ENCODE results near the gene CD4.

Gene CD4

DNA sequence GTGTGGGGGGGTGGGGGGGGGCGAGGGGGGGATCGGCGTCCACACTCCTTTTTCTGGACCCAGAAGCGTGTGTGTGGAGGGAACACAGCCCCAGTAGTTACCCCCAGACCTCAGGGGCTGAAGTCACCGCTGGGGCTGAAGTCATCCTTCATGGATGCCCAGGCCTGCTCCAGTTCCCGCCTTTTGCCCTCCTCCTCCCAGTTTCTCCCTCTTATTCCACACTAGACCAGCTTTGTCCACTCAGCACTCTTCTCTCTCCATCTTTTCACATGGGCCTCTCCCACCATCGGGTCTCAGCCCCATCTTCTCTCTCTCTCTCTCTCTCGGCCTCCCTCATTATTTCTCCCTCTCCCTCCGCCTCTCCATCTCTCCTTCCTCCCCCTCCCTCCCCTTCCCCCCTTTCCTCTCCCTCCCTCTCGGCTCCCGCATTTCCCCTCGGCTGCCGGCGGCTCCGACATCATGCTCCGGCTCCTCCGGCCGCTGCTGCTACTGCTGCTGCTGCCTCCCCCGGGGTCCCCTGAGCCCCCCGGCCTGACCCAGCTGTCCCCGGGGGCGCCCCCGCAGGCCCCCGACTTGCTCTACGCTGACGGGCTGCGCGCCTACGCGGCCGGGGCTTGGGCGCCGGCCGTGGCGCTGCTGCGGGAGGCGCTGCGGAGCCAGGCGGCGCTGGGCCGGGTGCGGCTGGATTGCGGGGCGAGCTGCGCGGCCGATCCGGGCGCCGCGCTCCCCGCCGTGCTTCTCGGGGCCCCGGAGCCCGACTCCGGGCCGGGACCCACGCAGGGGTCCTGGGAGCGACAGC, 38.9 kb downstream of the CD4 start, which contains the start of gene P3H3 (continued):
- TF ChIP-seq ZNF433 (tag by site-specific recombination; IDR thresholded peaks at IDR 0.05; ENCODE audit: low read depth) (no peak), TRIM28 (IDR thresholded peaks at IDR 0.05; ENCODE audit: borderline replicate concordance, low read length) (no peak), ZNF24 (tag by site-specific recombination; IDR thresholded peaks at IDR 0.05) (peak; percentile 59; the same call in 1 of the 2 replicates), ZNF341 (tag by site-specific recombination; IDR thresholded peaks at IDR 0.05; ENCODE audit: low read depth) (no peak), ZNF133 (tag by site-specific recombination; IDR thresholded peaks at IDR 0.05) (no peak), ZNF184 (tag by site-specific recombination; IDR thresholded peaks at IDR 0.05) (no peak), ZNF121 (tag by site-specific recombination; IDR thresholded peaks at IDR 0.05) (no peak), GLIS2 (tag by site-specific recombination; IDR thresholded peaks at IDR 0.05) (peak; percentile 8; the same call in 1 of the 2 replicates), ZBTB7A (tag by site-specific recombination; IDR thresholded peaks at IDR 0.05; ENCODE audit: low read depth) (peak; percentile 90), WT1 (tag by site-specific recombination; IDR thresholded peaks at IDR 0.05) (peak; percentile 75), KLF10 (tag by site-specific recombination; IDR thresholded peaks at IDR 0.05) (0 out of 2 replicates have a peak, but pooled peaks have one; percentile 40), KLF16 (tag by site-specific recombination; IDR thresholded peaks at IDR 0.05) (peak; percentile 96), ZNF214 (tag by site-specific recombination; IDR thresholded peaks at IDR 0.05; ENCODE audit: borderline replicate concordance) (no peak), ZNF350 (tag by site-specific recombination; IDR thresholded peaks at IDR 0.05) (no peak), ZNF624 (tag by site-specific recombination; IDR thresholded peaks at IDR 0.05) (no peak), ZNF174 (tag by site-specific recombination; IDR thresholded peaks at IDR 0.05) (no peak), ZBTB20 (tag by site-specific recombination; IDR thresholded peaks at IDR 0.05) (no peak), ZFP41 (tag by site-specific recombination; IDR thresholded peaks at IDR 0.05; ENCODE audit: borderline replicate concordance) (no peak), GLIS1 (tag by site-specific recombination; IDR thresholded peaks at IDR 0.05) (0 out of 2 replicates have a peak, but pooled peaks have one; percentile 4)
- TF ChIP-seq, protein P1, sequence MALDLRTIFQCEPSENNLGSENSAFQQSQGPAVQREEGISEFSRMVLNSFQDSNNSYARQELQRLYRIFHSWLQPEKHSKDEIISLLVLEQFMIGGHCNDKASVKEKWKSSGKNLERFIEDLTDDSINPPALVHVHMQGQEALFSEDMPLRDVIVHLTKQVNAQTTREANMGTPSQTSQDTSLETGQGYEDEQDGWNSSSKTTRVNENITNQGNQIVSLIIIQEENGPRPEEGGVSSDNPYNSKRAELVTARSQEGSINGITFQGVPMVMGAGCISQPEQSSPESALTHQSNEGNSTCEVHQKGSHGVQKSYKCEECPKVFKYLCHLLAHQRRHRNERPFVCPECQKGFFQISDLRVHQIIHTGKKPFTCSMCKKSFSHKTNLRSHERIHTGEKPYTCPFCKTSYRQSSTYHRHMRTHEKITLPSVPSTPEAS (tag by site-specific recombination; IDR thresholded peaks at IDR 0.05), result peak; percentile 39; the same call in 1 of the 2 replicates
- TF ChIP-seq, protein P2, sequence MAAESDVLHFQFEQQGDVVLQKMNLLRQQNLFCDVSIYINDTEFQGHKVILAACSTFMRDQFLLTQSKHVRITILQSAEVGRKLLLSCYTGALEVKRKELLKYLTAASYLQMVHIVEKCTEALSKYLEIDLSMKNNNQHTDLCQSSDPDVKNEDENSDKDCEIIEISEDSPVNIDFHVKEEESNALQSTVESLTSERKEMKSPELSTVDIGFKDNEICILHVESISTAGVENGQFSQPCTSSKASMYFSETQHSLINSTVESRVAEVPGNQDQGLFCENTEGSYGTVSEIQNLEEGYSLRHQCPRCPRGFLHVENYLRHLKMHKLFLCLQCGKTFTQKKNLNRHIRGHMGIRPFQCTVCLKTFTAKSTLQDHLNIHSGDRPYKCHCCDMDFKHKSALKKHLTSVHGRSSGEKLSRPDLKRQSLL (tag by site-specific recombination; IDR thresholded peaks at IDR 0.05), result peak; percentile 68; the same call in 1 of the 2 replicates
- TF ChIP-seq, protein P3, sequence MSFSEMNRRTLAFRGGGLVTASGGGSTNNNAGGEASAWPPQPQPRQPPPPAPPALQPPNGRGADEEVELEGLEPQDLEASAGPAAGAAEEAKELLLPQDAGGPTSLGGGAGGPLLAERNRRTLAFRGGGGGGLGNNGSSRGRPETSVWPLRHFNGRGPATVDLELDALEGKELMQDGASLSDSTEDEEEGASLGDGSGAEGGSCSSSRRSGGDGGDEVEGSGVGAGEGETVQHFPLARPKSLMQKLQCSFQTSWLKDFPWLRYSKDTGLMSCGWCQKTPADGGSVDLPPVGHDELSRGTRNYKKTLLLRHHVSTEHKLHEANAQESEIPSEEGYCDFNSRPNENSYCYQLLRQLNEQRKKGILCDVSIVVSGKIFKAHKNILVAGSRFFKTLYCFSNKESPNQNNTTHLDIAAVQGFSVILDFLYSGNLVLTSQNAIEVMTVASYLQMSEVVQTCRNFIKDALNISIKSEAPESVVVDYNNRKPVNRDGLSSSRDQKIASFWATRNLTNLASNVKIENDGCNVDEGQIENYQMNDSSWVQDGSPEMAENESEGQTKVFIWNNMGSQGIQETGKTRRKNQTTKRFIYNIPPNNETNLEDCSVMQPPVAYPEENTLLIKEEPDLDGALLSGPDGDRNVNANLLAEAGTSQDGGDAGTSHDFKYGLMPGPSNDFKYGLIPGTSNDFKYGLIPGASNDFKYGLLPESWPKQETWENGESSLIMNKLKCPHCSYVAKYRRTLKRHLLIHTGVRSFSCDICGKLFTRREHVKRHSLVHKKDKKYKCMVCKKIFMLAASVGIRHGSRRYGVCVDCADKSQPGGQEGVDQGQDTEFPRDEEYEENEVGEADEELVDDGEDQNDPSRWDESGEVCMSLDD (tag by site-specific recombination; IDR thresholded peaks at IDR 0.05), result peak; percentile 95
- TF ChIP-seq, protein P4, sequence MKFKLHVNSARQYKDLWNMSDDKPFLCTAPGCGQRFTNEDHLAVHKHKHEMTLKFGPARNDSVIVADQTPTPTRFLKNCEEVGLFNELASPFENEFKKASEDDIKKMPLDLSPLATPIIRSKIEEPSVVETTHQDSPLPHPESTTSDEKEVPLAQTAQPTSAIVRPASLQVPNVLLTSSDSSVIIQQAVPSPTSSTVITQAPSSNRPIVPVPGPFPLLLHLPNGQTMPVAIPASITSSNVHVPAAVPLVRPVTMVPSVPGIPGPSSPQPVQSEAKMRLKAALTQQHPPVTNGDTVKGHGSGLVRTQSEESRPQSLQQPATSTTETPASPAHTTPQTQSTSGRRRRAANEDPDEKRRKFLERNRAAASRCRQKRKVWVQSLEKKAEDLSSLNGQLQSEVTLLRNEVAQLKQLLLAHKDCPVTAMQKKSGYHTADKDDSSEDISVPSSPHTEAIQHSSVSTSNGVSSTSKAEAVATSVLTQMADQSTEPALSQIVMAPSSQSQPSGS (tag by site-specific recombination; IDR thresholded peaks at IDR 0.05; ENCODE audit: low read depth), result peak; percentile 45; the same call in 1 of the 2 replicates
- TF ChIP-seq, protein P5, sequence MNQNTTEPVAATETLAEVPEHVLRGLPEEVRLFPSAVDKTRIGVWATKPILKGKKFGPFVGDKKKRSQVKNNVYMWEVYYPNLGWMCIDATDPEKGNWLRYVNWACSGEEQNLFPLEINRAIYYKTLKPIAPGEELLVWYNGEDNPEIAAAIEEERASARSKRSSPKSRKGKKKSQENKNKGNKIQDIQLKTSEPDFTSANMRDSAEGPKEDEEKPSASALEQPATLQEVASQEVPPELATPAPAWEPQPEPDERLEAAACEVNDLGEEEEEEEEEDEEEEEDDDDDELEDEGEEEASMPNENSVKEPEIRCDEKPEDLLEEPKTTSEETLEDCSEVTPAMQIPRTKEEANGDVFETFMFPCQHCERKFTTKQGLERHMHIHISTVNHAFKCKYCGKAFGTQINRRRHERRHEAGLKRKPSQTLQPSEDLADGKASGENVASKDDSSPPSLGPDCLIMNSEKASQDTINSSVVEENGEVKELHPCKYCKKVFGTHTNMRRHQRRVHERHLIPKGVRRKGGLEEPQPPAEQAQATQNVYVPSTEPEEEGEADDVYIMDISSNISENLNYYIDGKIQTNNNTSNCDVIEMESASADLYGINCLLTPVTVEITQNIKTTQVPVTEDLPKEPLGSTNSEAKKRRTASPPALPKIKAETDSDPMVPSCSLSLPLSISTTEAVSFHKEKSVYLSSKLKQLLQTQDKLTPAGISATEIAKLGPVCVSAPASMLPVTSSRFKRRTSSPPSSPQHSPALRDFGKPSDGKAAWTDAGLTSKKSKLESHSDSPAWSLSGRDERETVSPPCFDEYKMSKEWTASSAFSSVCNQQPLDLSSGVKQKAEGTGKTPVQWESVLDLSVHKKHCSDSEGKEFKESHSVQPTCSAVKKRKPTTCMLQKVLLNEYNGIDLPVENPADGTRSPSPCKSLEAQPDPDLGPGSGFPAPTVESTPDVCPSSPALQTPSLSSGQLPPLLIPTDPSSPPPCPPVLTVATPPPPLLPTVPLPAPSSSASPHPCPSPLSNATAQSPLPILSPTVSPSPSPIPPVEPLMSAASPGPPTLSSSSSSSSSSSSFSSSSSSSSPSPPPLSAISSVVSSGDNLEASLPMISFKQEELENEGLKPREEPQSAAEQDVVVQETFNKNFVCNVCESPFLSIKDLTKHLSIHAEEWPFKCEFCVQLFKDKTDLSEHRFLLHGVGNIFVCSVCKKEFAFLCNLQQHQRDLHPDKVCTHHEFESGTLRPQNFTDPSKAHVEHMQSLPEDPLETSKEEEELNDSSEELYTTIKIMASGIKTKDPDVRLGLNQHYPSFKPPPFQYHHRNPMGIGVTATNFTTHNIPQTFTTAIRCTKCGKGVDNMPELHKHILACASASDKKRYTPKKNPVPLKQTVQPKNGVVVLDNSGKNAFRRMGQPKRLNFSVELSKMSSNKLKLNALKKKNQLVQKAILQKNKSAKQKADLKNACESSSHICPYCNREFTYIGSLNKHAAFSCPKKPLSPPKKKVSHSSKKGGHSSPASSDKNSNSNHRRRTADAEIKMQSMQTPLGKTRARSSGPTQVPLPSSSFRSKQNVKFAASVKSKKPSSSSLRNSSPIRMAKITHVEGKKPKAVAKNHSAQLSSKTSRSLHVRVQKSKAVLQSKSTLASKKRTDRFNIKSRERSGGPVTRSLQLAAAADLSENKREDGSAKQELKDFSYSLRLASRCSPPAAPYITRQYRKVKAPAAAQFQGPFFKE (tag by site-specific recombination; IDR thresholded peaks at IDR 0.05; ENCODE audit: borderline replicate concordance), result no peak
- TF ChIP-seq, protein P6, sequence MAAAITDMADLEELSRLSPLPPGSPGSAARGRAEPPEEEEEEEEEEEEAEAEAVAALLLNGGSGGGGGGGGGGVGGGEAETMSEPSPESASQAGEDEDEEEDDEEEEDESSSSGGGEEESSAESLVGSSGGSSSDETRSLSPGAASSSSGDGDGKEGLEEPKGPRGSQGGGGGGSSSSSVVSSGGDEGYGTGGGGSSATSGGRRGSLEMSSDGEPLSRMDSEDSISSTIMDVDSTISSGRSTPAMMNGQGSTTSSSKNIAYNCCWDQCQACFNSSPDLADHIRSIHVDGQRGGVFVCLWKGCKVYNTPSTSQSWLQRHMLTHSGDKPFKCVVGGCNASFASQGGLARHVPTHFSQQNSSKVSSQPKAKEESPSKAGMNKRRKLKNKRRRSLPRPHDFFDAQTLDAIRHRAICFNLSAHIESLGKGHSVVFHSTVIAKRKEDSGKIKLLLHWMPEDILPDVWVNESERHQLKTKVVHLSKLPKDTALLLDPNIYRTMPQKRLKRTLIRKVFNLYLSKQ (tag by site-specific recombination; IDR thresholded peaks at IDR 0.05; ENCODE audit: borderline replicate concordance), result no peak
